ENCODE measurements around the gene CNIH1. TPM values are rescaled to one million over a fixed set of nuclear protein-coding genes. Genes with fewer than 3 reads are reported as not detected.

Gene CNIH1
- total RNA-seq, 1 donor from 2014 or later: 130 TPM

DNA sequence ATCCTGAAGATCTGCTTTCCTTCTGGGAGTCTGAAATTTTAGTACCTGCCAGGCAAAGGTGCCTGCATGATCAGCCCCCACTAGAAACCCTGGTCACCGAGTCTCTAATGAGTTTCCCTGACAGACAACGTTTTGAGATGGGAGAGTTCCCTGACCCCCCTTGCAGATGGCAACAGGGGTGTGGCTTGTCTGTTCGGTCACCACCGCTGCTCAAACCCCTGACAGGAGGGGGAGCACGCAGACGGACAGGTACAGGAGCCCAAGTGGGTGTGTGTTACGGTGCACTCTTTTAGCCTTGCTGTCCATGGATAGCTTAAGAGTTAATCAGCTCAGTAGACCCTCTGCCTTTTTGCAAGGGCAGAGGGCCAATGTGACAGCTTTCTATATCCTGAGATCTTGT, 63.7 kb downstream of the CNIH1 start:
- Mint-ChIP-seq H3K4me1 (ENCODE audit: unreplicated experiment) (no peaks in the 10 kb centered on the region), H3K27me3 (ENCODE audit: unreplicated experiment) (peaks cover 18% of the 10 kb centered on the region), H3K36me3 (ENCODE audit: unreplicated experiment) (no peaks in the 10 kb centered on the region), H3K27ac (ENCODE audit: unreplicated experiment) (no peak overlapping the region), H3K4me3 (ENCODE audit: unreplicated experiment) (no peak overlapping the region), H3K9me3 (ENCODE audit: unreplicated experiment) (no peaks in the 10 kb centered on the region)
- DNase-seq (ENCODE audit: extremely low spot score, unreplicated experiment): no peak
- no peak for TF ChIP-seq CTCF (IDR thresholded peaks at IDR 0.05)

- TF ChIP-seq CTCF (IDR thresholded peaks at IDR 0.05): no peak
- Mint-ChIP-seq H3K4me3 (ENCODE audit: unreplicated experiment) (no peak overlapping the region), H3K27ac (ENCODE audit: unreplicated experiment) (no peak overlapping the region), H3K4me1 (ENCODE audit: unreplicated experiment) (no peaks in the 10 kb centered on the region), H3K36me3 (ENCODE audit: unreplicated experiment) (no peaks in the 10 kb centered on the region), H3K9me3 (ENCODE audit: unreplicated experiment) (no peaks in the 10 kb centered on the region), H3K27me3 (ENCODE audit: unreplicated experiment) (peaks cover 9% of the 10 kb centered on the region)
- DNase-seq (ENCODE audit: extremely low spot score, unreplicated experiment): no peak
Measured at GRCh38 chr14:54374117-54374884, 66.9 kb downstream of the CNIH1 start.

Other genes with a start within 250 kb of the CNIH1 start
- gene CDKN3, start 44.4 kb downstream of the CNIH1 start, total RNA-seq: 8.5 and 10.6 TPM in 2 replicates
- gene GMFB, start 47.6 kb upstream of the CNIH1 start, total RNA-seq: 49.8 and 54.4 TPM in 2 replicates
- gene CGRRF1, start 68.5 kb upstream of the CNIH1 start, total RNA-seq: 18.3 and 19.8 TPM in 2 replicates
- 36.5 and 39.1 TPM in 2 replicates for gene SAMD4A, start 125.8 kb upstream of the CNIH1 start, total RNA-seq

Measured in osteocyte (in vitro differentiated cells).